GM18861 (cell line): Measurements from ENCODE around the gene ALDH3B2.
"Not testable (repeated sequence)": the region's sequence is repeated elsewhere in the genome, so short reads cannot be mapped to it uniquely, and the experiment has no call there.

Source experiments
- ATAC-seq: cut with Tn5 transposase; IDR thresholded peaks from one replicate; pipeline ENCODE4 v1.9.1; 2021; ENCODE audit not compliant: unreplicated experiment

The ALDH3B2 gene

DNA sequence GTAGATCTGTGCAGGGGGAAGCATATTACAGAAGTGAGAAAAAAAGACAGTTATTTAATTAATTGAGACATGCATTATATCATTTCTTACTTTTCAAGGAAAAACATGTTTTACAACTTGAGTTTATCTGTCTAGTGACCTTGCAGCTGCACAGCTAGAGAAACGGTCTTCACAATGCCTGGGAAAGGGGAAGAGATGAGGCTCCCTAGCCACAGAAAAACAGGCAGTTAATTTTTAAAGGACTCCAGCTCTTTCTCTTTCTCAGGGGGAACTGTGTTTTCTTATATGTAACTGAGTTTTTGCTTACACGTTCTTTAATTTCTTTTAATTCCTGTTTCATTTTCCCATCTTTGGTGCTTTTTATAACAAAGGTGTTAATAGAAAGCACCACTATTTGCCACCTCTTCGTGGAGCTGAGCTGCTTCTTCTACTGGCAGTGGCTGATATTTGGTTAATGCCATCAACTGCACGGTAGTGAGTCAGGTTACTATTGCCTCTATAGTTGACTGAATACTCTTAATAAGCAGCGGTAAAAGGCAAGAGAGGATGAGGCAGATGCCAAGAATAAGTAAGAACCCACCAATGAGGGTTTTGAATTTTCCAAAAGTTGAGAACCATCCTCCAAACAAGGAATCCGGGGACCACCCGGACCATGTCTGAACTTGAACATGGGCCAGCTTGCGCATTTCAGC lies 11.4 kb upstream of the ALDH3B2 start:
- ATAC-seq: not testable (repeated sequence)

DNA sequence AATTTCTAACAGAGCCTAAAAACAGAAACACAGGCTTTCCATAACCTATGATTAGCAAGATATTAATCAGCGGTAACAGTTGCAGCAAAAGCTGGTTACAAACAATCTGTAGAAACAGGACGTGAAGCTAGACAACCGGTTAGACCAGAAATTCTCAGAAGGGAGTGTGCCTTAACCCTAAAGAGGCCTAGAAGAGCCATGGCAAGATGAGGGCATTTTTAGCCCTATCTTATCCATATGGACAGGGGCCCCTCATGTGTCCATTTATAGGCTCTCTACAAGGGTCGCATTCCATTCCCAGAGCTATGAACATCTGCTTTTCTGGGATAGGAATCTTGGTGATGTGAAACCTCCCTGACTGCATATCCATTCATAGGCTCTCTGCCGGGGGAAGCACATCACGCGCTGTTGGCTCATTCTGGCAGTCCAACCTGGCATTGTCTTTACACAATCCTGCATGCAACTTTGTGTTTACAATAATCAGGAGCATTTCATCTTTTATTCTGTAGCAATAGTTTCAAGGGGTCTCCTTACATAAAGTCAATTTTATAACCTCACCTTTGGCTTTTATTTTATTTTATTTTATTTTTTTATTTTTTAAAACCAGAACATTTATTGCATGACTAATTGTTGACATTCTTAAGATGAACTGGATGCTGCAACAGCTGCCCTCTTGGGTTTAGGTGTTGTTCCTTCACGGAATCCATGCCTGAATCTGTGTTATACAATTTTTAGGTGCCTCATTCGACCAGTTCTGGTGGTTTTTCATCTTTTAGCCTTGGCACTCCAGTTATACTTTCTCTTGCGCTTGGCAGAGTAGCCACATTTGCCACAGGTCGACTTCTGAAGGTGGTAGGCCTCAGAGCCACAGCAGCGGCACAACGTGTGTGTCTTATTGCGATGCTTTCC lies 8.0 kb upstream of the ALDH3B2 start:
- not testable (repeated sequence) for ATAC-seq

DNA sequence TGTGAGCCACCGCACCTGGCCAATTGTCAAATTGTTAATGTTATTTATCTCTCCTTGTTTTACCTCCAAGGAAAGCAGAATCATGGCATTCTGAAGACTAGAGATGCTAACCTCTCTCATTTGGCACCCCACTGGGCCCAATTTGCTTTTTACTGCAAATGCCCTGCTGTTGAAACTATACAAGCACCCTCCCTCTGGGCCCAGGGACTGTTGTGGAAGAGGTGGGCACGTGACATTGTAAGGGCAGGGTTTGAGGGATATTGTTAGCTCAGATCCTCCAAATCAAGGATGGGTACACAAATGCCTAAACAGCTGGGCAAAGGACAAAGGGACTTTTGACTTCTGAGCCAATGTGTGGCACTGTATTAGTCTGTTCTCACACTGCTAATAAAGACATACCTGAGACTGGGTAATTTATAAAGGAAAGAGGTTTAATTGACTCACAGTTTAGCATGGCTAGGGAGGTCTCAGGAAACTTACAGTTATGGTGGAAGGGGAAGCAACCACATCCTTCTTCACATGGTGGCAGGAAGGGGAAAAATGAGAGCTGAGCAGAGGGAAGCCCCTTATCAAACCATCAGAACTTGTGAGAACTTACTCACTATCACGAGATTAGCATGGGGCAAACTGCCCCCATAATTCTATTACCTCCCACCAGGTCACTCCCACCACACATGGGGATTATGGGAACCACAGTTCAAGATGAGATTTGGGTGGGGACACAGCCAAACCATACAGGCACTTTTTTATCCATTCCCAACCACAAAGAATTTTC lies 6.5 kb upstream of the ALDH3B2 start:
- no peak for ATAC-seq

DNA sequence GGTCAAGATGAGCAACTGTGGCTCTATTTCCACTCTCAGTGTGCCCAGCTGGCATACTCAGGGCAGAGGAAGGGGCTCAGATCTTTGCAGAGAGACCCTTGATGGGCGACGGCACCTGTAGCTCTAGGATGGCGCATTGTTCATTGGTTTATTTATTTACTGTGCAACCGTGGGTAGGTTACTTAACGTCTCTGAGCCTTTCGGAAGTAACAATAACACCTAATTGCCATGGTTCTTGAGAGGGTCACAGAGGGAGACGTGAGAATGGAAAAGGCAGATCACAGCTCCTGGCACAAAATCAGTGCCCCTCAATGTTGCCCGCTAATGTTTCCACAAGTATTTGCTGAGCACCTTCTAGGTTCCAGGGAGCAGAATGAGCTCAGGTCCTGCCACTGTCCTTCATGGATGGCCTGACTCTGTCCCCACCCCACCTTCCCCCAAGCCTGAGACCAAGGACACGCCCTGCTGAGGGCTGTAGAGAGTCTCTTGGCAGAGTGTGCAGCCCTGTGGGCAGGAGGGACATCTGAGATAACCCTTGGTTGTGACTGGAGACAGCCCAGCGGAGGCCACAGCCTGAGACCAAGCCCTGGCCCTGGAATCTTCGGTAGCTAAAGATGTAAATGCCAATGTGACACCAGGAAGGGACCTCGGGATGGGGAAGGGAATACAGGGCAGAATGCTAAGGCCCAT lies 780 bp upstream of the ALDH3B2 start:
- ATAC-seq: no peak

DNA sequence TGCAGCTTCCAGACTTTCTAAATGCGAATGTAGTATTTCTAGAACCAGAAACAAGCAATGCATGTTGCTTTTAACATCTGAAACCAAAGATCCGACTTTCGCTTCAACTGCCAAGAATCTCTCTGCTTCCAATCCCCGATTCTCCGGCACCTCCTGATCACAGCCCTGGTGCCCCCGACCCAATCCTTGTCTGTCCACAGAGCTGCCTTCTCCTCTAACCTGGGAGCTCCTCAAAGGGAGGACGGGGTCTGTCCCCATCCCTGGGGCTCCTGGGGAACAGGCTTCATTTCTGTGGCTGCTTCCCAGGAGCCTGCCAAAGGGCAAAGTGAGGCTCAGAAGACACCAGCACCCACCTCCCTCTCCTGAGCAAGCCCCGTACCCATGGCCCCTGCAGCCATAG lies 521 bp downstream of the ALDH3B2 start:
- ATAC-seq: no peak

DNA sequence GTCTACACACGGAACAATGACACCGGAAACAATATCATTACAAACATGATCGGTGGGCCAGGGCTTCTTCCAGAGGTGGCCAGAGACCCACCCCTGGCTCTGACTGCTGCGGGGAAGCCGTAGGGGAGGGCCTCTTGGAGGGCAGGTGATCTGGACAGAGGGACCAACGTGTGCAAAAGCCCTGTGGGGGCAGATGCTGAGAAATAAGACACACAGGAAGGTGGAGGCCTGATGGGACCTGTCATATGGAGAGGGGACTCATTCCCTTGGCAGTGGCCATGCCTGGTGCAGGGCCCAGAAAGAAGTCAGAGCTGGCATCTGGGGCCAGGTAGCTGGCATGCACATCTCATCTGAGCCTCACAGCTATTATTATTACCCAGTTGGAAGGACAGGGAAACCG lies 1.1 kb downstream of the ALDH3B2 start:
- no peak for ATAC-seq

DNA sequence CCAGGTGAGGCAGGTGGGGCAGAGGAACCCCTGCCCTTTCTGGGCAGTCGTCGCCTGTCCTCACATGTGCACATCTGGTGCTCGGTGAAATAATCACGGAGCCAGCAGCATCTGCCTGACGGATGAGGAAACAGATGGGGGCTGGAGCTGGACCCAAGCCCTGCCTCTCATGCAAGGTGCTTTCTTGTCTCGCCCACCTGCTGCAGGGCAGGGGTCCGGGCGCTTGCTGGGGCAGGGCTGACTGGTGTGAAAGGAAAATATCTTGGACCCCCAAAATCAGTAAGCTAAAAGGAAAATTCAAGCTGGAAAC lies 3.3 kb downstream of the ALDH3B2 start:
- ATAC-seq: no peak

DNA sequence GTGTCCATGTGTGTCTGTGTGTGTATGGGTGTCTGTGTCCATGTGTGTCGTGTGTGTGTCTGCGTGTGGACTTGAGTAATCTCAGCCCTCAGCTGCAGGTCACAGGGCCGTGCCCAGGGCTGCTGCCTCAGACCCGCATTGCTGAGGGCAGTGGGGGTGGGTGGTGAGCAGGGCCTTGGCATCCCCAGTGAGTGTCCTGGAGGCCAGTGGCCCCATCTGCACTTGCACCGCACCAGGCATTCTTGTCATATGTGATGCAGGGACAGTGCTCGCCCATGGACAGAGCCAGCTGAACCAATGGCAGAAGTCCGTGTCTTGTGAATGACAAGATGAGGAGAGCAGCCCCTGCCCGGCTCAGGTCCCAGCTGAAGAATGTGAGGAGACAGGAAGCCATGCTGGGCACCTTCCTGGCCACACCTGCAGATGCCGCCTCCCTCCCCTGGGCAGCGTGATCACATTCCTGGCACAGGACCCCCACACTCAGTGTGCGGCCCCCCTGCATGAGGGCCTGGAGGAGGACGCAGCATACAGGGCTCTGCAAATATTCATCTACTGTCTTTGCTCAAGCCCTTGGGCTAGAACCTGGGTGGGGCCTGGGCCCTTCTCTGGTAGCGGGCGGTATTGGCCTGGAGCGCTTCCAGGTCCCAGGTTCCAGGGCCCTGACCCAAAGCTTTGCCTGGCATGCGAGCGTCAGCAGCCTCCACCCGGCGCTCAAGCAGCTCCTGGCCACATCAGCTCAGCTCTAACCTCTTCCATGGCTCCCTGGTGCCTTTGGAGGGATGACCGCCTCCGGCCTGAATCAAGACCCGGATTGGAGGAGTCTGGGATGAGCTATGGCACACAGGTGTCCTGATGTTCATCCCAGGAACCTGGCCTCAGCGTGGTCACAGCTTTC lies 3.9 kb downstream of the ALDH3B2 start:
- ATAC-seq: no peak

DNA sequence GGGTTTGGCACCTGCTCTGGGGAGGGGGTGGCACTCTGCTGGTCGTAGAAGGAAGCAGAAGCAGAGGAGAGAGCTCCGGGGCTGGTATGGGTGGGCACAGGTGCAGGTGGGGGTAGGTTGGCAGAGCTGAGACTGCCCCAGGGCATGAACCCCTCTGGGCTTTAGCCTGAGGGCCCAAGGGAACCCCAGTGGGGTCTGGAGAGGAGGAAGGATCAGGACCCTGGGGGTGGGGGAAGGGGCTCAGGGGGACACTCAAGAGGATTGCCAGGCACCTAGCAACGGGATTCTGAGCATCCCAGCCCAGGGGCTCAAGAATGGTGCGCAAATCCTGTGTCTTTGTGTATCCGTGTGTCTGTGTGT lies 6.3 kb downstream of the ALDH3B2 start:
- no peak for ATAC-seq

DNA sequence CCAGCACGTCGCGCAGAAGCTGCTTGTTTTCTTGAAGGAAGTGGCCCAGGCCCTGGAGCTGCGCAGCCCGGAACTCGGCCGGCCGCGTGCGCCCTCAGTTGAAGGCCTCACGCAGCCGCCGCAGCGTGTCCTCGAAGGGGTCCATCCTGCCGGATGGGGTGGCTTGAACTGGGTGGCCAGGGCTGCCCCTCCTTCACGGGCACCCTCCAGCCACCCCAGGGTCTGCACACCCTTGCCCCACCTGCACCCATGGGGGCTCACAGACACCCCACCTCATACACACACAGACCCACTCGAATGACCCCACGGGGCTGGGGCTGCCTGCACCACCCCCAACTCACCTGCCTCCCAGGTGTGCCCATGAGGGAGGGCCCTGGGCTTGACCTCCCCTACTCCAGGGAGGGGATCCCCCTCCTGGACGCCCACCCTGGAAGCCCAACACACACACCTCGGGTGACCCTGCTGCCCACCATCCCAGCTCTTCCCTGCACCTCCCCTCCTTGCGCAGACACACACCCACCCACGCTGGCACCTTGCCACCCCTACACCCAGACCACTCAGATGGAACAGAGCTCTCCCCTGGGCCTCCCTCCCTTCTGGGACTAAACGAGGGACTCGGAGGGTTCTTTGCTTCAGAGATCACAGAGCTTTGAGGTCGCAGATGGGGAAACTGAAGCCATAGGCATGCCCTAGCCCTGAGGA lies 6.8 kb downstream of the ALDH3B2 start:
- no peak for ATAC-seq

DNA sequence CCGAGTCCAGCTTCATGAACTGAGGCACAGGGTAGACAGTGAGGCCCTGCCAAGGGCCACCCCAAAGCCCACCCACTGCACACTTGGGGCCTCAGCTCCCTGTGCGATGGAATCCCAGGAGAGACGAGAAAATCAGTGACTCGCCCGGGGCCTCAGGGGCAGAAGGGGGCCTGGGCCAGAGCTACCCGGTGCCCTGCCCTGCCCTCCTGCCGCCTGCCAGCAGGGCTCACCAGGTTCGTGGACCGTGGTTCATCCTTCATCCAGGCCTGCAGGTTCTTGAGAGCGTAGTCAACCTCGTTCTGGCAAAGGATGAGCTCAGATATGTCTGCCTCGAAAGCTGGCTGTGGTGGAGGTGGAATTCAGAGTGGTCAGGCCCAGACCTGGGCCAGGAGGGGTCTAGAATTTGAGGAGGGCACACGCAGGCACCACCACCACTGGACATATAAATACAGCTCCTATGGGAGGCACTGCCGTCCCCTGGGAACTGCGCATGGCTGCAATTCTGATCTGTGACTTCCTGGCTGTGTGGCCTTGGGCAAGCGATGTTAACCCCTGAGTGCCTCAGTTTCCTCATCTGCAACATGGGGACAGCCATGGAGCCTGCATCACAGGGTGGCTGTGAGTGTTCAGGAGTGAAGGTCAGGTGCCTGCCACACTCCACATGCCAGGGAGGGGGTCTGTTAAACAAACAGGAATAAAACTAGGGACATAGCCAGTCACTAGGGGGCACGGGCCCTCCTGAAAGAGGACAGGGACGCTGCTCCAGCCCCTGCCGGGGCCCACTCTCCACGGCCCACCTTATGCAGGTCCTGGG lies 7.5 kb downstream of the ALDH3B2 start:
- ATAC-seq: no peak

DNA sequence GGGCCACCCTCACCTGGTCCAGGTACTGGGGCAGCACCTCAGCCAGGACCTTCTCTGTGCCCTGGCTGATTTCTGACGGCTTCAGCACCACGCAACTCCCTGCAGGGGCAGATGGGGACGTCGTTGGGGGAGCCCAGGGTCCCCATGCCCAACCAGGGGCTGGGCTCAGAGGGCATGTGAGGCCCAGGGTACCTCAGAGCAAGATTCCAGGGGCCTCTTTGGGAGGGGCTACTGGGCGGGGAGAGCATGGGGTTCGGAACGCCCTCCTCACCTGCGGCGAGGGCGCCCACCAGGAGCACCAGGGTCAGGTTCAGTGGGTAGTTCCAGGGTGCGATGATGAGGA lies 8.1 kb downstream of the ALDH3B2 start:
- ATAC-seq: no peak

DNA sequence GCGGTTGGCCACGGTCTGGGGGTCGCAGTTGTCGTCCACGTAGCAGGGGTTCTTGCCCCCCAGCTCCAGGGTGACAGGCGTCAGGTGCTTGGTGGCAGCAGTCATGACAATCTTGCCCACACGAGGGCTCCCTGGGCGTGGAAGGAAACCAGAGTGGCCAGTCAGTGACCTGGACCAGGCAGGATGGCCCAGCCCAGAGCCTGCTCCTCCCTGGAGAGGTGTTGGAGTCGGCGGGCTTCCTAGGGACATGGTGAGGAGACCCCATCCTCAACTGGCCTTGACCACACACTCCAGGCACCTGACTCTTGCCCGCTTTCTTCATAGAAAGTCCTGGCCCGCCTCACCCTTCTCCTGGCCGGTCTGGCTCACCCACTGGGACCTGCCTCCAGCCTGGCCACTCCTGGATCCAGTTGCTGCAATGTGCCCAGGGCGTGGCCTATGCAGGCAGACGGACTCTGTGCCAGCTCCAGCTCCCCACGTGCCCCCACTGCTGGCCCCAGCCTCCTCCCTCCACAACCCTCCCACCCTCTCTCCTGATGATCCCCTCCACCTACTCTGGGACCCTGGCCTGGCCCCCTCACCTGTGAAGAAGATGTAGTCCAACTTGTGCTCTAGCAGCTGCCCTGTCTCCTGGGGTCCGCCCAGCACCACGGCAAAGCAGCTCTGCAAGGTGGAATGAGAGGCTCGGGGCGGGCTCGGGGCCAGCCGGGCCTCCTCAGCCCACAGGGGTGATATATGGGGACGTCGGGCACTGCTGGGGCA lies 8.7 kb downstream of the ALDH3B2 start:
- no peak for ATAC-seq

DNA sequence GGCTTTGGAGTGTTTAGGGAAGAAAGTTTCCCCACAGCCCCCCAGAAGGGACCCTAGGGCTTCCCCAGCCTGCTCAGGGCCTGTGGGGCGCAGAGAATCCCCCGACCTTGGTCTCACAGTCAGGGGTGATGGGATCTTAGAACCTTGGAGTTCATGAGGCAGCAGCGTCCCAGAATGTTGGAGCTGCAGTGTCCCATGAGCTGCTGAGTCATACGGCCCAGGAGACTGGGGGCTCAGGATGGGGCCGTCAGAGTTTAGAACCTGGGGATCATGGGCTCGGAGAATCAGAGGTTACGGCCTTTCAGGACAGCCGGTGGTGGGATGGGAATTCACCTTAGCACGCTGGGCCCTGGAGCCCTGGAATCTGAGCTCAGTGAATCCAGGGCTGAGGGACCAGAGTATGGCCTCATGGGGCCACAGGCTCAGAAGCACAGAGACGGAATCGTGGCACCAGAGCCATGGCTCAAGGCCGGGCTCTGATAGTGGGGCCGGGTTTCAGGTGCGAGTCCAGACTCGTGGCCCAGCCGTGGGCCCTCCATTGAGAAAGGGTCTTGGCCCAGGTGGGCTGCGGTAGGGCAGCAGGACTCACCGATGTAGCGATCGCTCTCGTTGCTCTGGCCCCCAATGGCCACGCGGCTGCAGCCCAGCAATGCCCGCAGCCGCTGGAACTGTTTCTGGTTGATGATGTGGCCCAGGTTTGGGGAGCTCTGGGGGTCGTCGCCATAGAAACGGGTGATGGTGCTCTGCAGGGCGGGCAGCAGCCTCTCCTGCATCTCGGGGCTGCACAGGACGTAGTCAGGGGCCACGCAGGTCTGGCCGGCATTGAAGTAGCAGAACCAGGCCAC lies 9.5 kb downstream of the ALDH3B2 start:
- no peak for ATAC-seq

DNA sequence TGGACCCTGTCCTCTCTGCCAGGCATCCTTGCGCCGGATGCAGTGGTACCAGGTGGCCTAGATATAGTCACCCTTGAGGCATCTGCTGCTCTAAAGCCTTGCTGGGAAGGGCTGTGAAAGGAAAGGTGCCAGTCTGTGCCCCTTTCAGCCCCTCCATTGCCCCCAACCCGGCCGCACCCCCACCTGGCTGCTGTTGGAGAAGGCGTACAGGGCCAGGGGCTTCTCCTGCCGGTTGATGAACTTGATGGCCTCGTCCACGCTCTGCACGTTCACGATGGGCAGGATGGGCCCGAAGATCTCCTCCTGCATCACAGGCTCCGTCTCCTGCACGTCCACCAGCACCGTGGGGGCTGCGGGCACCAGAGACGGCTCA lies 10.2 kb downstream of the ALDH3B2 start:
- no peak for ATAC-seq

DNA sequence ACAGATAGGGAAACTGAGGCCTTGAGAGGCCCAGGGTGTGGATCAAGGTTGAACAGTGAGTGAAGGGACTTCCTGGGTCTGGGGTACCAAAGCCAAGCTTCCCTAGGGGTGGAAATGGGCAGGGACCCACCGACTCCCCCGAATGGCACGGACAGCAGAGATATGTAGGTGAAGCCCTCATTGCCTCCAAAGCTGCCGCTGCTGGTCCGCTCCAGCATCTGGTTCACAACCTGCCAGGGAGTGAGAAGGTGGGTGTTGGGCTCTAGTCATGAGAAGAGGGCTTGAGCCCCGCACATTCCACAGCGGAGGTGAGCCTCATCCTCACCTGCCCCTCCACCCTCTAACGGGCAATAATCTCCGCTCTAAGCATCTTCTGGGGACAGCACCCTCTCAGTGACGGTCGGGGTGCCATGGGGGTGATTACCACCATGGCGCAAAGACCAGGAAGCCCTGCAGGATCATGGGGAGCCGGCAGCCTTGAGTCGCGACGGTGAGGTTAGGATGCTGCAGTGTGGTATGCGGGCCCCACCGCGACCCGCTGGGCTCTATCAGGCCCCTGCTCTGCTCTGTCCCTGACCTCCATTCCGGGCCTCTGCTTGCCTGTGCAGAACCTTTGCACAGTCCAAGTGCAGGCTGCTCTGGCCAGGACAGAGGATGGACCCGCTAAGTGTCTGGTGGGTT lies 10.8 kb downstream of the ALDH3B2 start:
- no peak for ATAC-seq
